CMK (cell line): ENCODE results near the gene CYP3A5.
"Not testable (repeated sequence)": the region's sequence is repeated elsewhere in the genome, so short reads cannot be mapped to it uniquely, and the experiment has no call there.

Source experiments
- DNase-seq: peaks from one replicate; pipeline ENCODE4 v3.0.0-alpha.2; 2010; ENCODE audit warnings: low read depth

Gene CYP3A5

GRCh38 chr7:99642027-99642426 lies 37.8 kb downstream of the CYP3A5 start:
- DNase-seq = no peak

GRCh38 chr7:99639267-99639666 lies 40.5 kb downstream of the CYP3A5 start:
- no peak for DNase-seq

- no peak for DNase-seq
Observed at GRCh38 chr7:99638731-99639130, 41.1 kb downstream of the CYP3A5 start.

- not testable (repeated sequence) for DNase-seq
Observed at GRCh38 chr7:99637414-99637813, 42.4 kb downstream of the CYP3A5 start.

- no peak for DNase-seq
Observed at GRCh38 chr7:99631295-99632109, 48.3 kb downstream of the CYP3A5 start.

GRCh38 chr7:99629643-99630042 lies 50.2 kb downstream of the CYP3A5 start:
- DNase-seq = no peak

- DNase-seq = no peak
Observed at GRCh38 chr7:99628471-99629465, 51.0 kb downstream of the CYP3A5 start.

- no peak for DNase-seq
Observed at GRCh38 chr7:99627513-99627912, 52.3 kb downstream of the CYP3A5 start.

GRCh38 chr7:99626661-99627060 lies 53.1 kb downstream of the CYP3A5 start:
- no peak for DNase-seq

GRCh38 chr7:99625961-99626360 lies 53.8 kb downstream of the CYP3A5 start:
- no peak for DNase-seq

- no peak for DNase-seq
Observed at GRCh38 chr7:99625321-99625720, 54.5 kb downstream of the CYP3A5 start.

- DNase-seq = no peak
Observed at GRCh38 chr7:99624484-99624883, 55.3 kb downstream of the CYP3A5 start.

GRCh38 chr7:99623702-99624447 lies 55.9 kb downstream of the CYP3A5 start:
- DNase-seq = no peak

- no peak for DNase-seq
Observed at GRCh38 chr7:99623091-99623693, 56.6 kb downstream of the CYP3A5 start.

GRCh38 chr7:99622596-99622995 lies 57.2 kb downstream of the CYP3A5 start:
- no peak for DNase-seq

GRCh38 chr7:99621271-99621670 lies 58.5 kb downstream of the CYP3A5 start:
- DNase-seq = no peak

GRCh38 chr7:99619571-99620130 lies 60.1 kb downstream of the CYP3A5 start:
- no peak for DNase-seq

GRCh38 chr7:99618726-99619125 lies 61.1 kb downstream of the CYP3A5 start:
- DNase-seq = no peak

- DNase-seq = no peak
Observed at GRCh38 chr7:99617192-99617781, 62.5 kb downstream of the CYP3A5 start.

GRCh38 chr7:99616359-99617191 lies 63.2 kb downstream of the CYP3A5 start, which contains the start of gene ZSCAN25:
ZSCAN25 (plus strand) TSS chr7:99616946; CDS start chr7:99619607, 2,661 bp downstream.
- peak; percentile 94 for DNase-seq
